AG09309 (cell line): ENCODE measurements around the gene OR51G1.

Experiments used
- DNase-seq: peaks from one replicate; pipeline ENCODE4 v3.0.0-alpha.2; 2010; ENCODE audit warnings: low read depth
- H3K4me3 ChIP-seq: 2 replicates; pipeline ENCODE4 v1.5.1; 2011; ENCODE audit warnings: mild to moderate bottlenecking, low read depth, low read length, moderate library complexity; ENCODE audit not compliant: control insufficient read depth
- CTCF ChIP-seq: IDR thresholded peaks from 2 replicates; pipeline ENCODE4 v1.5.1; 2011; ENCODE audit warnings: mild to moderate bottlenecking, low read depth, low read length, inconsistent platforms; ENCODE audit not compliant: insufficient read depth, control insufficient read depth; ENCODE audit errors: missing control alignments

OR51G1 gene

GRCh38 chr11:4882543-4882942 lies 41.6 kb downstream of the OR51G1 start:
- no peak overlapping the region for H3K4me3 ChIP-seq
- DNase-seq = no peak
- no peak for TF ChIP-seq CTCF

- DNase-seq = no peak
- TF ChIP-seq CTCF = no peak
- H3K4me3 ChIP-seq = no peak within 1 kb of the TSS
Measured at GRCh38 chr11:4881860-4882500, 42.2 kb downstream of the OR51G1 start, which contains the start of gene OR51T1. Gene OR51T1 (plus strand): TSS chr11:4881900. CDS start chr11:4881900, 0 bp downstream.

- TF ChIP-seq CTCF = no peak
- no peak overlapping the region for H3K4me3 ChIP-seq
- DNase-seq = no peak
Measured at GRCh38 chr11:4881188-4881587, 43.0 kb downstream of the OR51G1 start.
